Measurements from ENCODE around the gene WWOX. TPM values are rescaled to one million over a fixed set of nuclear protein-coding genes. Genes with fewer than 3 reads are reported as not detected.

The WWOX gene
- total RNA-seq, 1 experiment from 2014 or later, result 15.6 TPM

DNA sequence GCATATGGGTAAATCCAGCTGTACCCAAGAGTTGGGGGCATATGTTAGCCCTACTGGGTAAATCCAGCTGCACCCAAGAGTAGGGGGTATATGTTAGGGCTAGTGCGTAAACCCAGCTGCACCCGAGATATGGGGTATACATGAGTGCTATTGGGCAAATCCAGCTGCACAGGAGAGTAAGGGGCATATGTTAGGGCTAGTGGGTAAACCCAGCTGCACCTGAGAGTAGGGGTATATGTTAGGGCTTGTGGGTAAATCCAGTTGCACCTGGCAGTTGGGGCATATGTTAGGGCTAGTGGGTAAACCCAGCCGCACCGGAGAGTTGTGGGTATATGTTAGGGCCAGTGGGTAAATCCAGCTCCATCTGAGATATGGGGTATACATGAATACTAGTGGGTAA lies 80.9 kb downstream of the WWOX start:
- DNase-seq, result no peak
- Histone ChIP-seq H2AK5ac (ENCODE audit: insufficient read length, low read length) (no peak overlapping the region), H3K4me2 (ENCODE audit: insufficient read depth, insufficient read length, low read length) (no peak overlapping the region), H4K91ac (ENCODE audit: insufficient read length, low read depth, low read length) (no peak overlapping the region), H3K23ac (ENCODE audit: insufficient read length, low read depth, low read length) (no peak overlapping the region), H3K14ac (ENCODE audit: insufficient read depth, low read length) (no peak overlapping the region), H3K79me1 (ENCODE audit: insufficient read depth, low read depth, low read length, poor library complexity, severe bottlenecking) (no peaks in the 10 kb centered on the region), H2BK12ac (ENCODE audit: insufficient read length, low read depth, low read length) (no peak overlapping the region), H4K20me1 (ENCODE audit: control insufficient read depth, insufficient read depth, insufficient read length) (no peaks in the 10 kb centered on the region), H3K79me2 (ENCODE audit: insufficient read depth, low read length) (no peaks in the 10 kb centered on the region), H3K23me2 (ENCODE audit: insufficient read length, low read depth, low read length, poor library complexity, severe bottlenecking) (no peaks in the 10 kb centered on the region), H4K5ac (ENCODE audit: insufficient read length, low read depth, low read length) (no peak overlapping the region), H2BK5ac (ENCODE audit: insufficient read length, low read length) (no peak overlapping the region), H3K18ac (ENCODE audit: insufficient read length, low read depth, low read length) (no peak overlapping the region), H4K8ac (replicated peaks; ENCODE audit: insufficient read length, low read depth, low read length) (no peak overlapping the region), H3K27ac (ENCODE audit: insufficient read length, low read depth, low read length) (no peak overlapping the region), H2BK120ac (ENCODE audit: low read depth, low read length, poor library complexity, severe bottlenecking) (no peak overlapping the region), H3K56ac (ENCODE audit: insufficient read length, low read depth, low read length) (no peak overlapping the region), H3K4ac (ENCODE audit: low read depth, low read length) (no peak overlapping the region), H3K9ac (ENCODE audit: extremely low read depth, insufficient read length, low read length) (no peak overlapping the region), H2BK20ac (ENCODE audit: low read depth, low read length, poor library complexity, severe bottlenecking) (no peak overlapping the region), H2AFZ (ENCODE audit: low read length) (no peak overlapping the region), H2BK15ac (ENCODE audit: low read depth, low read length) (no peak overlapping the region), H3T11ph (ENCODE audit: low read length) (no peak overlapping the region), H3K27me3 (ENCODE audit: insufficient read depth, low read length) (no peaks in the 10 kb centered on the region), H3K9me3 (ENCODE audit: control insufficient read depth, low read depth, low read length) (no peaks in the 10 kb centered on the region), H3K4me1 (ENCODE audit: insufficient read depth, low read length) (no peaks in the 10 kb centered on the region; the same call in 1 of the 2 replicates)
- Mint-ChIP-seq H3K9me3 (no peaks in the 10 kb centered on the region), H3K4me1 (no peaks in the 10 kb centered on the region; a peak in 1 of 4 replicates), H3K36me3 (ENCODE audit: insufficient read depth in 1 of 3, low read depth in 3 of 3) (no peaks in the 10 kb centered on the region), H3K27me3 (ENCODE audit: low read depth) (no peaks in the 10 kb centered on the region), H3K4me3 (no peak overlapping the region), H3K27ac (no peak overlapping the region; a peak in 1 of 7 replicates)
- TF ChIP-seq, protein P1, sequence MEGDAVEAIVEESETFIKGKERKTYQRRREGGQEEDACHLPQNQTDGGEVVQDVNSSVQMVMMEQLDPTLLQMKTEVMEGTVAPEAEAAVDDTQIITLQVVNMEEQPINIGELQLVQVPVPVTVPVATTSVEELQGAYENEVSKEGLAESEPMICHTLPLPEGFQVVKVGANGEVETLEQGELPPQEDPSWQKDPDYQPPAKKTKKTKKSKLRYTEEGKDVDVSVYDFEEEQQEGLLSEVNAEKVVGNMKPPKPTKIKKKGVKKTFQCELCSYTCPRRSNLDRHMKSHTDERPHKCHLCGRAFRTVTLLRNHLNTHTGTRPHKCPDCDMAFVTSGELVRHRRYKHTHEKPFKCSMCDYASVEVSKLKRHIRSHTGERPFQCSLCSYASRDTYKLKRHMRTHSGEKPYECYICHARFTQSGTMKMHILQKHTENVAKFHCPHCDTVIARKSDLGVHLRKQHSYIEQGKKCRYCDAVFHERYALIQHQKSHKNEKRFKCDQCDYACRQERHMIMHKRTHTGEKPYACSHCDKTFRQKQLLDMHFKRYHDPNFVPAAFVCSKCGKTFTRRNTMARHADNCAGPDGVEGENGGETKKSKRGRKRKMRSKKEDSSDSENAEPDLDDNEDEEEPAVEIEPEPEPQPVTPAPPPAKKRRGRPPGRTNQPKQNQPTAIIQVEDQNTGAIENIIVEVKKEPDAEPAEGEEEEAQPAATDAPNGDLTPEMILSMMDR (conservative IDR thresholded peaks at IDR 0.05), result no peak
- no CpG with 5 or more reads among the region's 4 CpGs for WGBS (ENCODE audit: extremely low coverage, insufficient read length, low lambda C conversion rate)
